Esophagus muscularis mucosa (tissue), 4 donors: ENCODE data around the gene AHCYL2. TPM values are rescaled to one million over a fixed set of nuclear protein-coding genes. Genes with fewer than 3 reads are reported as not detected.
A peak's percentile ranks its signal among the peaks of the same experiment; 100 is the strongest.

Experiments
- DNase-seq: peaks from one replicate; pipeline ENCODE4 v3.0.0-alpha.2; 2017; ENCODE audit errors: extremely low spot score
- H3K27ac ChIP-seq, 4 donors: fragments of 200-600 bp; sonication (generic); replicated peaks in 1 of 4; 1 replicate in 3 of 4; 2 replicates in 1 of 4; pipeline ENCODE4 v1.5.1; 2016 to 2019; ENCODE audit warnings: mild to moderate bottlenecking in 1 of 4
- H3K27me3 ChIP-seq, 4 donors: fragments of 200-600 bp; sonication (generic); one replicate each; pipeline versions ENCODE4 v1.5.1 to v1.6.0; 2016 to 2019
- H3K36me3 ChIP-seq, 4 donors: fragments of 200-600 bp; sonication (generic); one replicate each; pipeline ENCODE4 v1.5.1; 2016 to 2019
- H3K4me1 ChIP-seq, 4 donors: fragments of 200-600 bp; sonication (generic); one replicate each; pipeline ENCODE4 v1.5.1; 2016 to 2019
- H3K4me3 ChIP-seq, 4 donors: fragments of 200-600 bp; sonication (generic); 1 replicate in 2 of 4; 2 replicates in 2 of 4; pipeline ENCODE4 v1.5.1; 2016 to 2019; ENCODE audit warnings: mild to moderate bottlenecking in 4 of 4, moderate library complexity in 1 of 4
- H3K9me3 ChIP-seq, 4 donors: fragments of 200-600 bp; sonication (generic); 1 replicate in 3 of 4; 2 replicates in 1 of 4; pipeline ENCODE4 v1.5.1; 2016 to 2019
- EP300 ChIP-seq: sonication (generic); formaldehyde crosslinking; IDR thresholded peaks from one replicate; pipeline ENCODE4 v1.6.1; 2017; ENCODE audit warnings: antibody characterized with exemption
- POLR2A ChIP-seq: fragments of 450-650 bp; IDR thresholded peaks from one replicate; pipeline ENCODE4 v1.6.1; 2017; ENCODE audit warnings: antibody characterized with exemption, moderate library complexity, mild to moderate bottlenecking, low read depth
- POLR2AphosphoS5 ChIP-seq, 2 donors: sonication (generic); formaldehyde crosslinking; IDR thresholded peaks; one replicate each; pipeline ENCODE4 v1.6.1; 2017; ENCODE audit warnings: antibody characterized with exemption in 2 of 2
- WGBS: methylation state at CpG from one replicate; pipeline ENCODE4 v1.1.5; 2018; 5-methylcytosine and 5-hydroxymethylcytosine counted together
- intact Hi-C: fragments of 100-400 bp; cut with DNase I; formaldehyde crosslinking; loops from one replicate; pipeline ENCODE4 v1.15.1; 2023
- total RNA-seq, 4 donors: library from RNA; depleted of rRNA; stranded (reverse); fragments of >200 nt; gene quantifications; one replicate each; pipeline versions ENCODE4 v1.1.0 to v1.2.1, GENCODE V29; 2016
- TF ChIP-seq, protein P1 (sequence below), 3 experiments: fragments of 200-600 bp in 2 of 3; fragments of 450-650 bp in 1 of 3; sonication (generic) in 2 of 3; IDR thresholded peaks; one replicate each; pipeline ENCODE4 v1.5.1; 2017 to 2019; ENCODE audit warnings: antibody characterized with exemption in 3 of 3, mild to moderate bottlenecking in 2 of 3, moderate library complexity in 1 of 3

AHCYL2 gene
- total RNA-seq, 4 donors from 2014 or later = 9.7 to 14.2 (median 11.9) TPM

DNA sequence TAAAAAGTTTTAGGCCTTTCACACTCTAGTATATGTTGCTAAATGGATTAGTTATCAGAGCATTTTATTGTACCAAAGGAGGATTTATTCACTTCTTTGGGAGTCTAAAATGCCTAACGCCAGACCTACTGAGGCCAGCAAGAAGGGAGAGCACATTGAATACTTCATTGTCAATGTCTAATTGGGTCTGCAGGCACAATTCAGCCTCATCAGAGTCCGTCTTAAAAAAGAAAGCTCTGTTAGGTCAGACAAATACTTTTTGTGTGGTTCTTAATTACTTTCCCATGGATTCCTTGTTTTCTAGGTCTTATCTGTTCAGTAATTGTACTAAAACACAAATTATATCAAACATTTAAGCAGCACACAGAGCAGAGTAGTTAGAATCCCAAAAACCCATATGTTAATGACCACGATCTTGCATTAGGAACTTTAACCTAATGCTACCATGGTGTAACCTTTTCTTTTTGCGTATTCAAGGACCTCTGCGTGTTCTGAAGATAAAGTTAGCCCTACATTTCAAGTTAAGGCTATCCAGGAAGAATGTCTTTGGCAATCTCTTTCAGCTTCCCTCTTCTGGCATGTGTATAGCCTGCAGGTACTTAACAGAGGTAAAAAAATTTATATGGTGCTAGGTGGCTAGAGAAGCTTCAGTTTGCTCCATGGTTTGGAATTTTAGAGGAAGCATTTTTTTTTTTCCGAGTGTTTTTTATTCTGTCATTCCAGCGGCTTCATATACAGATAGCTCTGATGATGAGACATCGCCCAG lies 163.7 kb downstream of the AHCYL2 start:
- intact Hi-C loops = no loop called here
- H3K27ac ChIP-seq = no peak overlapping the region
- TF ChIP-seq, protein P1, sequence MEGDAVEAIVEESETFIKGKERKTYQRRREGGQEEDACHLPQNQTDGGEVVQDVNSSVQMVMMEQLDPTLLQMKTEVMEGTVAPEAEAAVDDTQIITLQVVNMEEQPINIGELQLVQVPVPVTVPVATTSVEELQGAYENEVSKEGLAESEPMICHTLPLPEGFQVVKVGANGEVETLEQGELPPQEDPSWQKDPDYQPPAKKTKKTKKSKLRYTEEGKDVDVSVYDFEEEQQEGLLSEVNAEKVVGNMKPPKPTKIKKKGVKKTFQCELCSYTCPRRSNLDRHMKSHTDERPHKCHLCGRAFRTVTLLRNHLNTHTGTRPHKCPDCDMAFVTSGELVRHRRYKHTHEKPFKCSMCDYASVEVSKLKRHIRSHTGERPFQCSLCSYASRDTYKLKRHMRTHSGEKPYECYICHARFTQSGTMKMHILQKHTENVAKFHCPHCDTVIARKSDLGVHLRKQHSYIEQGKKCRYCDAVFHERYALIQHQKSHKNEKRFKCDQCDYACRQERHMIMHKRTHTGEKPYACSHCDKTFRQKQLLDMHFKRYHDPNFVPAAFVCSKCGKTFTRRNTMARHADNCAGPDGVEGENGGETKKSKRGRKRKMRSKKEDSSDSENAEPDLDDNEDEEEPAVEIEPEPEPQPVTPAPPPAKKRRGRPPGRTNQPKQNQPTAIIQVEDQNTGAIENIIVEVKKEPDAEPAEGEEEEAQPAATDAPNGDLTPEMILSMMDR (IDR thresholded peaks at IDR 0.05) = no peak
- TF ChIP-seq EP300 (no peak), POLR2A (no peak), POLR2AphosphoS5 (IDR thresholded peaks at IDR 0.05) (no peak)
- 95% methylated on average over 8 of the region's 8 CpGs for WGBS
- H3K27me3 ChIP-seq = no peaks in the 10 kb centered on the region
- peaks cover 0 to 17% (median 3%) of the 10 kb centered on the region in 4 donors for H3K36me3 ChIP-seq
- no peak overlapping the region for H3K4me3 ChIP-seq
- no peak for DNase-seq
- no peaks in the 10 kb centered on the region for H3K9me3 ChIP-seq
- peaks cover 0 to 13% (median 4%) of the 10 kb centered on the region in 4 donors for H3K4me1 ChIP-seq

DNA sequence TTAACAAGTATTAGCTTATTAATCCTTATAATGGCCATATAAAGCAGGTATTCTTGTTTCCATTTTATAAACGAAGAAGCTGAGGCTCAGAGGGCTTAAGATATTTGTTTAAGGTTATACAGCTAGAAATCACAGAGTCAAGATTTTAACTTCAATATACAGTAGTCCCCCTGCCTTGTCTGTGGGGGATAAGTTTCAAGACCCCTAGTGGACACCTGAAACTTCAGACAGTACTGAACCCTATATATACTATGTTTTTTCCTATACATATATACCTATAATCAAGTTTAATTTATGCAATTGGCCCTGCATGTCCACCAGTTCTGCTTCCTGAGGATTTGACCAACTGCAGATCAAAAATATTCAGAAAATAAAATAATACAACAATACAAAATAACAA lies 165.0 kb downstream of the AHCYL2 start:
- no peak for TF ChIP-seq POLR2A
- no peak for TF ChIP-seq POLR2AphosphoS5 (IDR thresholded peaks at IDR 0.05)
- no peak for TF ChIP-seq EP300
- TF ChIP-seq, protein P1 (IDR thresholded peaks at IDR 0.05) = no peak
- no peak overlapping the region for H3K4me3 ChIP-seq
- no peak for DNase-seq
- no peaks in the 10 kb centered on the region for H3K27me3 ChIP-seq
- H3K36me3 ChIP-seq = peaks cover 0 to 15% (median 3%) of the 10 kb centered on the region in 4 donors
- intact Hi-C loops = no loop called here
- peaks cover 0 to 13% (median 4%) of the 10 kb centered on the region in 4 donors for H3K4me1 ChIP-seq
- no peak overlapping the region for H3K27ac ChIP-seq
- H3K9me3 ChIP-seq = no peaks in the 10 kb centered on the region
- WGBS = 41% methylated on average over 1 of the region's 1 CpG

DNA sequence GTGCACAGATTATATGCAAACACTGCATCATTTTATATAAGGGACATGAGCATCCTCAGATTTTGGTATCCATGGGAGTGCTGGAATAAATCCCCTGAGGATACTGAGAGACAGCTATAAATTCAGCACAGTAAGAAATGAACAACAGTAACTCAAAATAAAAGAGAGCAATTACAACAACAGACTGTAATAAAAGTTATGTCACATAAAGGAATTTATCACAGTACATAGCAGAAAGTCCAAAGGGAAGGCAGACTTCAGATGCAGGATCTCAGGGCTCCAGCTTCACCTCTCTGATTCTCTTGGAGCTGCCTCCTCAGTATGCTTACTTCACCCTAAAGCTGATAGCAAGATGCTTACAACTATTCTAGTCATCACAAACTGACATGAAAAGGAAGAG lies 165.5 kb downstream of the AHCYL2 start:
- intact Hi-C loops = no loop called here
- TF ChIP-seq POLR2AphosphoS5 (IDR thresholded peaks at IDR 0.05) (no peak), EP300 (no peak), POLR2A (no peak)
- TF ChIP-seq, protein P1 (IDR thresholded peaks at IDR 0.05) = no peak
- peaks cover 3 to 13% (median 7%) of the 10 kb centered on the region in 4 donors for H3K4me1 ChIP-seq

DNA sequence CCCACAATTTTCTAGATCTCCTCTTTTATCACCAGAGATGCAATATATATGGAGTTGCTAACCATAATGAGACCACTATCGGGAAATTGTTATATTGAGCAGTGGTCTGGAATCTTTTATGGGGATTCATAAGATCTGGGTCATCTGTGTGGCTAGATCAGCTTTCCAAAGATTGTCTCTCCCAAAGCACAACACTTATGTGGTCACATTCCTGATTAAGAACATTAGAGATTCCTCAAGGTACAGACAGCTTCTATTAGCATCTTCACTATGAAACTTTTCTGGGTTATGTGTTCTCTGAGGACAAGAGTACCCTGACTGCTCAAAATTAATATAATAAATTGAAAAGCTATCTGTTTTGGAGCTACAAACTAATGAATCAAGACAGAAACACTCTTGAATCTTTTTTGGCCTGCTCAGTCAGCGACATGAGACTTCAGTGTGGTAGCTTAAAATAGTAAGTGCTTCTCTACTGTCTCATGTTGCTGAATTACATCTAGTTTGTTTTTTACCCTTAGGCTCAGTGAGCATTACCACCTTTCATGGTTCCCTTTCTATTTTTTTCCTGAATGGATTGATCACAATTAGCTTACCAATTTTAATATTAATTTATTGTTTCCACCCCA lies 166.8 kb downstream of the AHCYL2 start:
- DNase-seq = no peak
- no peaks in the 10 kb centered on the region for H3K27me3 ChIP-seq
- H3K4me3 ChIP-seq = no peak overlapping the region
- intact Hi-C loops = no loop called here
- H3K4me1 ChIP-seq = peaks cover 3 to 13% (median 8%) of the 10 kb centered on the region in 4 donors
- peaks cover 0 to 15% (median 3%) of the 10 kb centered on the region in 4 donors for H3K36me3 ChIP-seq
- no peaks in the 10 kb centered on the region for H3K9me3 ChIP-seq
- TF ChIP-seq POLR2AphosphoS5 (IDR thresholded peaks at IDR 0.05) = no peak
- no peak for TF ChIP-seq POLR2A
- TF ChIP-seq EP300 = no peak
- TF ChIP-seq, protein P1 (IDR thresholded peaks at IDR 0.05) = no peak
- 62% methylated on average over 2 of the region's 2 CpGs for WGBS
- H3K27ac ChIP-seq = peak overlapping the region in 1 of 4 donors; percentile 28

More for the DNA sequence above, 165.5 kb downstream of the AHCYL2 start:
- DNase-seq = no peak
- no peak overlapping the region for H3K4me3 ChIP-seq
- no peaks in the 10 kb centered on the region for H3K27me3 ChIP-seq
- no peak overlapping the region for H3K27ac ChIP-seq
- peaks cover 0 to 15% (median 3%) of the 10 kb centered on the region in 4 donors for H3K36me3 ChIP-seq
- no peaks in the 10 kb centered on the region for H3K9me3 ChIP-seq
